ENCODE data around the gene AAR2. TPM values are rescaled to one million over a fixed set of nuclear protein-coding genes. Genes with fewer than 3 reads are reported as not detected.

The AAR2 gene
- polyA plus RNA-seq, 1 of the 3 experiments (the other 2 are of a cell fraction): 17.4 TPM

- H3K79me2 ChIP-seq (ENCODE audit: insufficient read depth): no peaks in the 10 kb centered on the region
- peaks cover 7% of the 10 kb centered on the region for H3F3A ChIP-seq (replicated peaks; ENCODE audit: insufficient read depth)
- H3K36me3 ChIP-seq (replicated peaks in 1 of 2; ENCODE audit: control insufficient read depth in 1 of 2, insufficient read depth in 2 of 2, low read length in 1 of 2): peaks cover 0 to 17% of the 10 kb centered on the region in 2 experiments
- H3K9me2 ChIP-seq: no peaks in the 10 kb centered on the region
- TF ChIP-seq RFX5 (IDR thresholded peaks at IDR 0.05; ENCODE audit: low read length): no peak
- no peak for TF ChIP-seq IRF3 (IDR thresholded peaks at IDR 0.05; ENCODE audit: low read depth, low read length)
- no peak for TF ChIP-seq RCOR1 (IDR thresholded peaks at IDR 0.05; ENCODE audit: low read length)
- no peak for TF ChIP-seq GABPA (IDR thresholded peaks at IDR 0.05; ENCODE audit: low read depth)
- no peak for TF ChIP-seq POLR2AphosphoS5 (IDR thresholded peaks at IDR 0.05; ENCODE audit: low read depth, low read length)
- no peak for TF ChIP-seq NRF1 (IDR thresholded peaks at IDR 0.05; ENCODE audit: low read depth, low read length)
- no peak for TF ChIP-seq REST (IDR thresholded peaks at IDR 0.05; ENCODE audit: low read depth, low read length)
- no peak for TF ChIP-seq RXRA (IDR thresholded peaks at IDR 0.05; ENCODE audit: borderline replicate concordance, low read depth)
- no peak for TF ChIP-seq CHD2 (IDR thresholded peaks at IDR 0.05; ENCODE audit: low read length, partially characterized antibody)
- no peak for TF ChIP-seq TCF12 (IDR thresholded peaks at IDR 0.05)
- TF ChIP-seq USF2 (IDR thresholded peaks at IDR 0.05; ENCODE audit: borderline replicate concordance, low read depth, low read length): no peak
- TF ChIP-seq CTCF (IDR thresholded peaks at IDR 0.05): no peak
- TF ChIP-seq TAF1 (IDR thresholded peaks at IDR 0.05; ENCODE audit: borderline replicate concordance, low read depth, low read length): no peak
- H3K9me3 ChIP-seq: no peaks in the 10 kb centered on the region
- no peak overlapping the region for H2AFZ ChIP-seq (ENCODE audit: low read depth)
- no peak overlapping the region for H3K4me2 ChIP-seq
- DNase-seq: no peak
- CTCF ChIA-PET: interaction anchor here (0.7 to 16.0 kb wide), 16 partner anchors 9 to 239 kb away, joined by 3 to 219 read pairs (median 4); partner anchors contain the start of gene EPB41L1
- WGBS (ENCODE audit: low lambda C conversion rate): 100% methylated on average over 1 of the region's 3 CpGs
- POLR2A ChIA-PET: interaction anchor here (1.3 kb wide), 1 partner anchor 32 kb away, joined by 4 read pairs; the partner anchor contains the start of gene AAR2
- H4K20me1 ChIP-seq (ENCODE audit: insufficient read depth): no peaks in the 10 kb centered on the region
- H3K4me1 ChIP-seq (ENCODE audit: control insufficient read depth in 1 of 2, insufficient read depth in 2 of 2, low read depth in 1 of 2, low read length in 1 of 2): peaks cover 0 to 13% of the 10 kb centered on the region in 2 experiments; a peak in 1 of 4 replicates
- H3K27ac ChIP-seq (ENCODE audit: low read depth in 2 of 2, low read length in 1 of 2): no peak overlapping the region
- no peak overlapping the region for H3K9ac ChIP-seq
- no peak overlapping the region for H3K4me3 ChIP-seq (ENCODE audit: low read depth in 2 of 2, low read length in 1 of 2)
- no peaks in the 10 kb centered on the region for H3K27me3 ChIP-seq (ENCODE audit: insufficient read depth)
These were observed 32.4 kb upstream of the AAR2 start for GRCh38 chr20:36203861-36204260.

Measured in SK-N-SH (cell line).